Esophagus (tissue), 2 donors: Measurements from ENCODE around the gene TBC1D2B. TPM values are rescaled to one million over a fixed set of nuclear protein-coding genes. Genes with fewer than 3 reads are reported as not detected.
A peak's percentile ranks its signal among the peaks of the same experiment; 100 is the strongest.
"Not testable (repeated sequence)": the region's sequence is repeated elsewhere in the genome, so short reads cannot be mapped to it uniquely, and the experiment has no call there.

Experiments used
- H3K27ac ChIP-seq, 2 donors: one replicate each; pipeline ENCODE4 v1.5.1; 2013; ENCODE audit warnings: low read depth in 2 of 2, mild to moderate bottlenecking in 2 of 2, inconsistent platforms in 1 of 2, low read length in 1 of 2, moderate library complexity in 1 of 2
- H3K27me3 ChIP-seq, 2 donors: one replicate each; pipeline ENCODE4 v1.6.1; 2013; ENCODE audit warnings: low read length in 2 of 2, control low read depth in 1 of 2, mild to moderate bottlenecking in 1 of 2; ENCODE audit not compliant: insufficient read depth in 2 of 2, control insufficient read depth in 1 of 2
- H3K36me3 ChIP-seq, 2 donors: one replicate each; pipeline ENCODE4 v1.6.1; 2013; ENCODE audit warnings: low read length in 1 of 2; ENCODE audit not compliant: control insufficient read depth in 2 of 2, insufficient read depth in 2 of 2
- H3K4me1 ChIP-seq, 2 donors: one replicate each; pipeline ENCODE4 v1.6.1; 2013; ENCODE audit warnings: low read length in 1 of 2; ENCODE audit not compliant: control insufficient read depth in 2 of 2, insufficient read depth in 2 of 2
- H3K4me3 ChIP-seq, 2 donors: one replicate each; pipeline ENCODE4 v1.5.1; 2013; ENCODE audit warnings: low read length in 2 of 2, mild to moderate bottlenecking in 2 of 2, low read depth in 1 of 2, moderate library complexity in 1 of 2
- H3K9me3 ChIP-seq, 2 donors: one replicate each; pipeline ENCODE4 v1.6.1; 2013; ENCODE audit warnings: mild to moderate bottlenecking in 2 of 2, low read depth in 1 of 2, low read length in 1 of 2, moderate library complexity in 1 of 2; ENCODE audit not compliant: control insufficient read depth in 2 of 2, insufficient read depth in 1 of 2
- WGBS, 2 donors: extraction: QIAGEN DNeasy Blood & Tissue Kit; methylation state at CpG; one replicate each; pipeline ENCODE4 v1.1.7; 2013; 5-methylcytosine and 5-hydroxymethylcytosine counted together
- polyA plus RNA-seq, 2 donors: library from polyadenylated mRNA; stranded (reverse); fragments of 200-250 nt; gene quantifications; one replicate each; pipeline ENCODE4 v1.2.3, GENCODE V29; 2013
- donor health status: healthy with polysubstance abuse.
- donor health status: Bipolar disorder and iron deficiency.

TBC1D2B gene
- polyA plus RNA-seq, 2 donors: 5.1 to 7.0 TPM

DNA sequence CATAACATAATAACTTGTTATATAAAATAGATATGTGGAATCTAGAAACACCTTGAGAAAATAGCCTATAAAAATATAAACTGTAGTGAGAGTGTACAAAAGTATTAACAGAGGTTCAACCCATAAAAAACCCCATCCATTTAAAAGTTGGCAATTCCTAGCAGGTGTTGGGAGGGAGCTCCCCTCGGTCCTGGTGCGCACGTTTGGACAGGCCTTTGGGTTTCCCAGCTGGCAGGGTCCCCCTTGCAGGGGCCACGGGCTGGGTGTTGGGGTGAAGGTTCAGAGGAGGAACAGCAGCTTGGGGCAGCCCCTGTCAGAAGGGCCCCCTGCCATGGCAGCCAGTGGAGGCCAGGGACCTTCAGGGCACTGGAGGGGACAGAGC, 82.0 kb downstream of the TBC1D2B start:
- not testable (repeated sequence) for H3K36me3 ChIP-seq
- WGBS, 2 donors: 46 to 72% methylated on average over 4 of the region's 4 CpGs

DNA sequence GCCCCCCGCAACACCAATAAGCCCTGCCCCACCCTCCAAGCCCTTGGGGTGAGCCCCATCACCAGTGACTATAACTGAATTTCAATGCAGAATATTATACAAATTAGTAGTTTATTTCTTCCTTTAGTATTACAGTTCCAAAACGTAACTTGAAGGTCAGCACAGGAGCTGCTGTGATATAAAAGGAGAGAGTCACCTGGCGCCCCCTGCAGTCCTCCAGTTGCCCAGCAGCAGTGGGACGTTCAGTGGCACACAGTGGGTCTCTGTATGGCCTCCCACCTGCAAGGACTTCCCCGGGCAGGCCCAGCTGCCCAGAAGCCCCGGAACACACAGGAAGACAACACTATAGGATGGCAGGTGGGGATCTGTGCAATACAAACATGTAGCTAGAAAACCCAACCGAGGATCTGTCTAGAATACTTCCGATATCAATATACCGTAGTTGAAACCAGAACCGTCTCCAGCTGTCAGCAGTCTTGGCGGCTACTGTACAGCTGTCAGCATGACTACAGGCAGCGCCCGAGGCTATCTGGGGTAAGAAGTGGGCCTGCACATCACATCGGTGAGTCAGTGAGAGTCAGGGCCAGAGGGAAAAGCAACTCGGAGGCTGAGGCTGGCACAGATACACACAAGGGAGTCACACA, 82.5 kb downstream of the TBC1D2B start:
- not testable (repeated sequence) for H3K36me3 ChIP-seq, H3K9me3 ChIP-seq, H3K4me3 ChIP-seq, H3K27me3 ChIP-seq
- H3K27ac ChIP-seq: peak overlapping the region; percentile 67 to 74
- peaks cover 12 to 22% of the 10 kb centered on the region in 2 donors for H3K4me1 ChIP-seq
- WGBS, 2 donors: 40 to 49% methylated on average over 13 to 15 of the region's 15 CpGs

More for the DNA sequence above, 82.0 kb downstream of the TBC1D2B start:
- H3K27me3 ChIP-seq, H3K4me3 ChIP-seq, H3K27ac ChIP-seq, H3K9me3 ChIP-seq: not testable (repeated sequence)
- peaks cover 12 to 22% of the 10 kb centered on the region in 2 donors for H3K4me1 ChIP-seq

DNA sequence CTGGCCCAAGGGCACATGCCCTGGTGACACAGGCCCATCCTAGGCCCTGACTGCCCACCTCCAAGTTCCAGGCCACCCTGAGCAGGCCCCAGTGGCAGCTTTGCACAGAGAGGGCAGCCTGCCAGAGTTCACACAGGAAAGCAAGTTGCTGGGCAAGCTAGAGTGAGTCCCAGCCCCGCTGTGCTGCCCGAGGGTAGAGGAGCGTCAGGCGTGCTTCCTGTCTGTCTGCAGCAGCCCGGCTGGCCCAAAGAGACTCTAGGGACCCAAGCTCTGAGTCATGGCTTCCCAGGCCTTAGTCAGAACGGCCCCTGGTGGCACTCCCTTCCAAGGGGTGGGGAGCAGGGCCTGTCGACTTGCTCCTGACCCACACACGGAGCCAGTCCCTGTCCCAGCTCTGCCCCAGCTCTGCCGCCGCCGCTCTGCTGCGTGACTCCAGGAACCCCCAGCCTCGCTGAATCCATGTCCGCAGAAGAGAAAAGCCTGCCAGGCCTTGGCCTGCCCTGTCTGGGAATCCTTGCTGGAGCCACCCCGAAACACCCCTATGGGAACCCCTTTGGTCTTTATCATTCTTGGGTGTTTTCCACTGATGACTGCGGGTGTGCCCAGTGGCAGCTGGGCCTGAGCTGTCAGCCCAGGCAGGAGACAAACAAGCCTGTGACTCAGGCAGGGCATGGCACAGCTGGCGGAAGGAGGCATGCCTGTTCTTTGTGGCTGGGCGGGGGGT, 83.4 kb downstream of the TBC1D2B start:
- not testable (repeated sequence) for H3K36me3 ChIP-seq, H3K27me3 ChIP-seq, H3K9me3 ChIP-seq
- 24 to 29% methylated on average over 17 to 18 of the region's 18 CpGs for WGBS, 2 donors
- peaks cover 9 to 27% of the 10 kb centered on the region in 2 donors for H3K4me1 ChIP-seq
- peak overlapping the region; percentile 98 to 99 for H3K27ac ChIP-seq
- peak overlapping the region in 1 of 2 donors; percentile 28 for H3K4me3 ChIP-seq

DNA sequence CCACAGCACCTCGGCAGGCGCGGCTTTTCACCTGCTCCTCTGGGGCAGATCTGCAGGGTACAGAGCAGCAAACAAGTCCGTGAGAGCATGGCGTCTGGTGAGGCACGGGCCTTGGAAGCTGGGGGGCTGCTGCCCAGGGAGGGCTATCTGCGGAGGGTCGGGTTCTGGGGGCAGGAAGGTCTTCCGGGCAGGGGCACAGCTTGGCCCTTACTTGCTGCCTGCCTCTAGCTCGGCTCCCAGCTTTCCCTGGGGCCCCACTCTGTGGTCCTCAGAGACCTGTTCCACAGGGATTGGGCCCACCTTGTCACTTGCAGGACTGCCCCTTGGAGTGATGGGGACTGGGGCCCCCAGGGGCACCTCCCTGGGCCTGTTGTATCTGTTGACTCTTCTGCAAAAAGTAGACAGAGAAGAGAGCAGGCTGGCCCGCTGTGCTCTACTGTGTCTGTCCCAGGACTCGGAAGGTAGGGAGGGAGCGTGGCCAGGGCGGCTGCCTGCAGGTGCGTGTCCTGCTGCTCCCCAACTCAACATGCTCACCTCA, 84.1 kb downstream of the TBC1D2B start:
- Histone ChIP-seq H3K27me3 (no peaks in the 10 kb centered on the region), H3K9me3 (no peaks in the 10 kb centered on the region), H3K27ac (peak overlapping the region; percentile 98 to 99), H3K4me1 (peaks cover 9 to 33% of the 10 kb centered on the region in 2 donors), H3K4me3 (no peak overlapping the region), H3K36me3 (peaks cover 0 to 3% of the 10 kb centered on the region in 2 donors)
- 71 to 72% methylated on average over 15 of the region's 15 CpGs for WGBS, 2 donors

DNA sequence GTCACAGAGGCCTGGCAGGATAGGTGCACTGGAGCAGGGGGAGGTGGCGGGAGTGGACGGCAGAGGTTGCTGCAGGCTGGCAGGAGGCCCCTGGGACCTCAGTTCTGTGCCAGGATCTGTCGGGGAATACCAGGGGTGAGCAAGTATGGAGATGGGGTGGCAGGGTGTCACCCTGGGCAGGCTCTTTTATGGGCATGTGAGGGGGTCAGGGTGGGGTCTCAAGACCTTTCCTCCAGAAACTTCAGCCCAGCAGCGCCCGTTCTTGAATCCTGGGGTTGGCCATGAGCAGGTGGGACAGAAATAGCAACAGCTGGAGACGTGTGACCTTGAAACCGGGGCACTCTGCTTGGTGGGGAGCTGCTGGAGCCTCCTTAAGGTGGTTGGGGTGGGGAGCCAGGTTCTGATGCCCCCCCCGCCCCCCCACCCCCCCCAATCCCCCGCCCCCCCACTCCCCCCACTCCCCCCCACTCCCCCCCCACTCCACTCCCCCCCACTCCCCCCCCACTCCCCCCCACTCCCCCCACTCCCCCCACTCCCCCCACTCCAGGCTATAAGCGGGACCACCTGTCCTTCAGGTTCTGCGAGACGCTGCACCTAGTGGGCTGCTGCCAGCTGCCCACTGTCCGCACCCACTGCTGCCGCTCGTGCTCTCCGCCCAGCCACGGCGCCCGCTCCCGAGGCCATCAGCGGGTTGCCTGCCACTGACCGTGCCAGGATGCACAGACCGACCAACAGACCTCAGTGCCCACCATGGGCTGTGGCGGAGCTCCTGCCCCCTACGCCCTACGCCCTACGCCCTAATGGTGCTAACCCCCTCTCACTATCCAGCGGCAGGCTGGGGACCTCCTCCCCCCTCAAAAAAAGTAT, 84.9 kb downstream of the TBC1D2B start:
- 62 to 67% methylated on average over 21 to 26 of the region's 28 CpGs for WGBS, 2 donors
- peaks cover 0 to 3% of the 10 kb centered on the region in 2 donors for H3K36me3 ChIP-seq
- H3K27ac ChIP-seq: peak overlapping the region; percentile 82 to 98
- peaks cover 9 to 37% of the 10 kb centered on the region in 2 donors for H3K4me1 ChIP-seq
- H3K9me3 ChIP-seq: no peaks in the 10 kb centered on the region
- no peak overlapping the region for H3K4me3 ChIP-seq
- H3K27me3 ChIP-seq: no peaks in the 10 kb centered on the region

DNA sequence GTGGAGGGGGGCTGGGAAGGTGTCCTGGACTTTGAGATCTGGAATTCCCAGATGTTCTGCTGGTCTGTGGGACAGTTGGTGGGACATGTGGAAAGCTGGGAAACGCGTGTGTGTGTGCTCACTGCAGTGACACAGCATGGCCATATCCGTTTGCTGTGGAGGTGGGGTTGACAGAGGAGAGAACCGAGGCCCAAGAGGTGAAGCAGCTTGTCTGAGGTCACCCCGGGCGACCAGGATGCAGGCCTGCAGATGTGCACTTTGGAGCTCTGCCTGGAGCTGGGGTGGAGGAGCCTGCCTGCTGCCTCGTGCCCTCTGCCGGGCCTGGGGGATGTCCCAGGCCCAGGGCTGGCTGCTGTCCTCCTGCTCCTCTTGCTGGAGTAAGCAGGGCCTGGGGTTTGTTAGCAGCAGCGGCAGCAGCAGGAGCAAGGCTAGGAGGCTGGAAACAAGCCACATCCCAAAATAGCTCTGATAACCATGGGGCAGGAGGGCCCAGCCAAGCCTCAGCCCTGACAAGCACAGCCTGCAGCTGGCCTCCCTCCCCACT, 85.8 kb downstream of the TBC1D2B start:
- H3K36me3 ChIP-seq, H3K27me3 ChIP-seq, H3K4me3 ChIP-seq, H3K9me3 ChIP-seq: not testable (repeated sequence)
- WGBS, 2 donors: 33 to 40% methylated on average over 7 to 9 of the region's 9 CpGs
- Histone ChIP-seq H3K4me1 (peaks cover 9 to 42% of the 10 kb centered on the region in 2 donors), H3K27ac (peak overlapping the region; percentile 52 to 70)

DNA sequence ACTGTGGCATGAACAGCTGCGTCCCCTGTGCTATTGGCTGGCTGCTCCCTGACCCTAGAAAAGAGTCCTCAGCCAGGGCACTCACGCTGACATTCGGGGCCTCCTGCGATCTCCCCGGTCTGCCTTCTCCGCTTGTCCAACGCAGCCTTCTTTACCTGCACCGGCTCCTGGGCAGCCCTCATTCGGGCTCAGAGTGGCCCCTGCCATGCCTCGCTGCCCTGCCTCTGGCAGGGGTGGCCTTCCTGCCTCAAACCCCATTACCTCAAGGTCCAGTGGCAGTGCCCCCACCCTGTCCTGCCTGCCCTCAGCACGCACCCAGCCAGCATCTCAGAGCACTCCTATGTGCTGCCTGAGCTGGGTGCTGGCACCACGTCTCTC, 86.5 kb downstream of the TBC1D2B start:
- WGBS, 2 donors: 84 to 89% methylated on average over 12 of the region's 12 CpGs
- H3K27ac ChIP-seq: no peak overlapping the region
- no peak overlapping the region for H3K4me3 ChIP-seq
- H3K27me3 ChIP-seq: no peaks in the 10 kb centered on the region
- no peaks in the 10 kb centered on the region for H3K9me3 ChIP-seq
- peaks cover 9 to 42% of the 10 kb centered on the region in 2 donors for H3K4me1 ChIP-seq
- H3K36me3 ChIP-seq: no peaks in the 10 kb centered on the region

DNA sequence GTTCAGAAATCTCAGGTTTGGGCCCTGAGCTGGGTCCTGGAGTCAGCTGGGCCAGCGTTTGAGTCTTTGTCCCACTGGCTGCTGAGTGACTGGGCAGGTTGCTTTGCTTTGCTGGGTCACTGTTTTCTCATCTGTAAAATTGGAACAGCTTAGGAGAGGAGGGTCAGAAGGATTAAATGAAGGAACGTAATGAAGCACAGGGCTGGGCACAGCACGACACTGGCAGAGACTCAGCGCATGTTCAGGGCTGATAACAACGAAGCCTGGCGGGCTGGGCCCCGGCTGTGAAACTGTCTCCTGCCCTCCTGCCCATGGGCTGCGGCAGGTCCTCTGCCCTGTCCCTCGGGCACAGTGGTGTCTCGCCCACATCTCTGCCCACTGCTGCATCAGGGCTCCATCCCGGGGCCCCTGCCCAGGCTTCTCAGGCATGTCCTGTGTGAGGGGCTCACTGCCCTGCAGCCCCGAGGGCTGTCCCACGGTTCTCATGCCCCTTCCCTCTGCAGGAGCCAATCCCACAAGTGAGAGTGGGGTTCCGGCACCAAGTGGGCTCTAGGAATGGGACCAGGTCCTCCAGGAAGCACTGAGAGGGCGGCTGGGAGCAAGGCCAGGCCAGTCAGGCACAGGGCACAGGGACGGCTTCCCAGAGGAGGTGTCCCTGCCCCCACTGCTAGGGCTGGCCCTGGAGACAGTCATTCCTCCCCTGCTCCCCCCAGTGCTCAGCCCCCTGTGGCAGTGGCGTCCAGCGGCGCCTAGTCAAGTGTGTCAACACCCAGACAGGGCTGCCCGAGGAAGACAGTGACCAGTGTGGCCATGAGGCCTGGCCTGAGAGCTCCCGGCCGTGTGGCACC, 88.0 kb downstream of the TBC1D2B start:
- peaks cover 9 to 42% of the 10 kb centered on the region in 2 donors for H3K4me1 ChIP-seq
- WGBS, 2 donors: 73 to 74% methylated on average over 18 to 22 of the region's 22 CpGs
- H3K4me3 ChIP-seq: no peak overlapping the region
- no peaks in the 10 kb centered on the region for H3K9me3 ChIP-seq
- H3K36me3 ChIP-seq: no peaks in the 10 kb centered on the region
- H3K27ac ChIP-seq: no peak overlapping the region
- H3K27me3 ChIP-seq: no peaks in the 10 kb centered on the region
